ENCODE data around the gene PCGF3.
"Not testable (repeated sequence)": the region's sequence is repeated elsewhere in the genome, so short reads cannot be mapped to it uniquely, and the experiment has no call there.

PCGF3 gene

GRCh38 chr4:766559-767283 lies 61.1 kb downstream of the PCGF3 start:
- DNase-seq: no peak

- no peak for DNase-seq
These were observed 62.4 kb downstream of the PCGF3 start for GRCh38 chr4:768076-768475.

GRCh38 chr4:768995-769394 lies 63.4 kb downstream of the PCGF3 start:
- no peak for DNase-seq

GRCh38 chr4:769511-769910 lies 63.9 kb downstream of the PCGF3 start:
- no peak for DNase-seq

- DNase-seq: no peak
These were observed 64.4 kb downstream of the PCGF3 start for GRCh38 chr4:770022-770421.

GRCh38 chr4:771464-771863 lies 65.8 kb downstream of the PCGF3 start:
- DNase-seq: no peak

GRCh38 chr4:772118-772517 lies 66.5 kb downstream of the PCGF3 start:
- DNase-seq: no peak

- no peak for DNase-seq
These were observed 67.1 kb downstream of the PCGF3 start for GRCh38 chr4:772776-773175.

- DNase-seq: no peak
These were observed 67.6 kb downstream of the PCGF3 start for GRCh38 chr4:773214-773613.

GRCh38 chr4:774419-775092 lies 68.9 kb downstream of the PCGF3 start:
- DNase-seq: not testable (repeated sequence)

- DNase-seq: not testable (repeated sequence)
These were observed 69.9 kb downstream of the PCGF3 start for GRCh38 chr4:775485-775884.

GRCh38 chr4:776743-777441 lies 71.3 kb downstream of the PCGF3 start:
- DNase-seq: no peak

GRCh38 chr4:777520-778262 lies 72.1 kb downstream of the PCGF3 start:
- no peak for DNase-seq

- no peak for DNase-seq
These were observed 73.9 kb downstream of the PCGF3 start for GRCh38 chr4:779555-779954.

GRCh38 chr4:780255-780654 lies 74.6 kb downstream of the PCGF3 start:
- not testable (repeated sequence) for DNase-seq

GRCh38 chr4:780716-781492 lies 75.3 kb downstream of the PCGF3 start:
- DNase-seq: no peak

- peak; percentile 98 for DNase-seq
These were observed 76.0 kb downstream of the PCGF3 start for GRCh38 chr4:781493-782216.

GRCh38 chr4:784401-785331 lies 79.0 kb downstream of the PCGF3 start:
- no peak for DNase-seq

GRCh38 chr4:785332-786073 lies 79.9 kb downstream of the PCGF3 start:
- no peak for DNase-seq
